GM12872 (cell line): Measurements from ENCODE around the gene TEX10.

Experiments
- CTCF ChIP-seq: IDR thresholded peaks from 3 replicates; pipeline ENCODE4 v1.5.1; 2011; ENCODE audit warnings: low read depth, mild to moderate bottlenecking, low read length, moderate library complexity; ENCODE audit not compliant: insufficient read depth

The TEX10 gene

GRCh38 chr9:100352727-100353505, at the start of gene TEX10:
Gene TEX10 (minus strand): TSS chr9:100352942. CDS start chr9:100349363, 3,579 bp downstream.
- no peak for TF ChIP-seq CTCF

GRCh38 chr9:100401042-100401441, 48.3 kb upstream of the TEX10 start:
- no peak for TF ChIP-seq CTCF

- no peak for TF ChIP-seq CTCF
Measured at GRCh38 chr9:100397529-100398266, 45.0 kb upstream of the TEX10 start.

GRCh38 chr9:100396769-100397168, 44.0 kb upstream of the TEX10 start:
- no peak for TF ChIP-seq CTCF

GRCh38 chr9:100394816-100395215, 42.1 kb upstream of the TEX10 start:
- no peak for TF ChIP-seq CTCF

GRCh38 chr9:100394032-100394695, 41.4 kb upstream of the TEX10 start:
- TF ChIP-seq CTCF = no peak

- TF ChIP-seq CTCF = no peak
Measured at GRCh38 chr9:100379862-100380261, 27.1 kb upstream of the TEX10 start.
